ENCODE data around the gene THBS3. TPM values are rescaled to one million over a fixed set of nuclear protein-coding genes. Genes with fewer than 3 reads are reported as not detected.
A peak's percentile ranks its signal among the peaks of the same experiment; 100 is the strongest.

The THBS3 gene
- total and polyA plus RNA-seq, 9 of the 15 experiments (the other 6 are each of a cell fraction or from before 2014, with no cell fraction given), result 0.59 to 8.3 (median 3.2) TPM

DNA sequence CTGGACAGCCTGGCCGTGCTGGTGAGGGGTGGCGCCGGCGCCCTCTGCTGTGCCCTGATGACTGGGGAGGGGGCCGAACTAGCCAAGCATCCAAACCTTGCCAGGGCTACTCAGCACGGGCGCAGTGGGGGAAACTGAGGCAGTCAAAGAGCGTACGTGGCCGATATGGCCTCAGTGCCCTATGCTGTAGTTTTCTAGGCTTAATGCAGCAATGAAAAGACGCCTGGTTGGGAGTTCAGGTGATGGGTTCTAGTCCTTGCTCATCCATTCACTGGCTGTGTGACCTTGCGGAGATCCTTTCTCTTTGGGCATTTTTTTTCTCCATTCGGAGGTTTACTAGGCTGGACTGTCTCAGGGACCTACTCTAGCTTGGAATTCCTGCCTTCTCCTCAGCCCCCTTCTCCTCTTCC, 1.6 kb upstream of the THBS3 start (continued):
- TF ChIP-seq ZNF232 (CRISPR knock-in tag; IDR thresholded peaks at IDR 0.05) (no peak), KAT7 (CRISPR knock-in tag; IDR thresholded peaks at IDR 0.05; ENCODE audit: borderline replicate concordance) (peak; percentile 55; the same call in 1 of the 2 replicates), DIDO1 (tag; IDR thresholded peaks at IDR 0.05; ENCODE audit: low read depth) (0 out of 2 replicates have a peak, but pooled peaks have one; percentile 18), PHF8 (IDR thresholded peaks at IDR 0.05; ENCODE audit: borderline replicate concordance, low read length) (peak; percentile 79; the same call in 1 of the 2 replicates), THAP12 (CRISPR knock-in tag; IDR thresholded peaks at IDR 0.05) (0 out of 2 replicates have a peak, but pooled peaks have one; percentile 15), SRSF7 (optimal IDR thresholded peaks at IDR 0.05; ENCODE audit: low read depth, low read length) (no peak), HOMEZ (CRISPR knock-in tag; IDR thresholded peaks at IDR 0.05) (no peak), SRF (CRISPR knock-in tag; IDR thresholded peaks at IDR 0.05) (0 out of 4 replicates have a peak, but pooled peaks of 1 of the 2 experiments have one; percentile 26), ESRRA (IDR thresholded peaks at IDR 0.05; ENCODE audit: borderline replicate concordance, low read depth) (no peak; the same call in 1 of the 2 replicates), ZNF79 (CRISPR knock-in tag; IDR thresholded peaks at IDR 0.05; ENCODE audit: low read depth) (no peak), AFF1 (IDR thresholded peaks at IDR 0.05; ENCODE audit: low read depth in 1 of 2, partially characterized antibody in 2 of 2) (peak in 1 of 2 experiments; percentile 29), KAT2B (IDR thresholded peaks at IDR 0.05; ENCODE audit: low read depth, low read length) (no peak), RBBP5 (IDR thresholded peaks at IDR 0.05; ENCODE audit: borderline replicate concordance, insufficient read depth, low read length, poor library complexity, severe bottlenecking) (peak; percentile 86), KAT8 (IDR thresholded peaks at IDR 0.05; ENCODE audit: low read depth) (0 out of 2 replicates have a peak, but pooled peaks have one; percentile 57), POLR2A (conservative IDR thresholded peaks at IDR 0.05) (0 out of 2 replicates have a peak, but pooled peaks have one; percentile 74), CBX1 (IDR thresholded peaks at IDR 0.05; ENCODE audit: low read depth) (no peak), CAMTA2 (CRISPR knock-in tag; conservative IDR thresholded peaks at IDR 0.05) (no peak), GATA2 (CRISPR knock-in tag; IDR thresholded peaks at IDR 0.05) (no peak)
- TF ChIP-seq, protein P1, sequence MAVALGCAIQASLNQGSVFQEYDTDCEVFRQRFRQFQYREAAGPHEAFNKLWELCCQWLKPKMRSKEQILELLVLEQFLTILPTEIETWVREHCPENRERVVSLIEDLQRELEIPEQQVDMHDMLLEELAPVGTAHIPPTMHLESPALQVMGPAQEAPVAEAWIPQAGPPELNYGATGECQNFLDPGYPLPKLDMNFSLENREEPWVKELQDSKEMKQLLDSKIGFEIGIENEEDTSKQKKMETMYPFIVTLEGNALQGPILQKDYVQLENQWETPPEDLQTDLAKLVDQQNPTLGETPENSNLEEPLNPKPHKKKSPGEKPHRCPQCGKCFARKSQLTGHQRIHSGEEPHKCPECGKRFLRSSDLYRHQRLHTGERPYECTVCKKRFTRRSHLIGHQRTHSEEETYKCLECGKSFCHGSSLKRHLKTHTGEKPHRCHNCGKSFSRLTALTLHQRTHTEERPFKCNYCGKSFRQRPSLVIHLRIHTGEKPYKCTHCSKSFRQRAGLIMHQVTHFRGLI (CRISPR knock-in tag; IDR thresholded peaks at IDR 0.05), result no peak
